Choroid plexus epithelial cell (primary cell): ENCODE data around the gene ARMH1.

Experiments used
- DNase-seq: peaks from one replicate; pipeline ENCODE4 v3.0.0-alpha.2; 2010; ENCODE audit warnings: low read depth
- H3K4me3 ChIP-seq: 2 replicates; pipeline ENCODE4 v1.5.1; 2011; ENCODE audit warnings: low read depth, mild to moderate bottlenecking, control low read depth, low read length, moderate library complexity
- TF ChIP-seq, protein P1 (sequence below): conservative IDR thresholded peaks from 2 replicates; pipeline ENCODE4 v1.5.1; 2011; ENCODE audit warnings: low read depth, mild to moderate bottlenecking, control low read depth, inconsistent platforms, low read length, moderate library complexity

ARMH1 gene

DNA sequence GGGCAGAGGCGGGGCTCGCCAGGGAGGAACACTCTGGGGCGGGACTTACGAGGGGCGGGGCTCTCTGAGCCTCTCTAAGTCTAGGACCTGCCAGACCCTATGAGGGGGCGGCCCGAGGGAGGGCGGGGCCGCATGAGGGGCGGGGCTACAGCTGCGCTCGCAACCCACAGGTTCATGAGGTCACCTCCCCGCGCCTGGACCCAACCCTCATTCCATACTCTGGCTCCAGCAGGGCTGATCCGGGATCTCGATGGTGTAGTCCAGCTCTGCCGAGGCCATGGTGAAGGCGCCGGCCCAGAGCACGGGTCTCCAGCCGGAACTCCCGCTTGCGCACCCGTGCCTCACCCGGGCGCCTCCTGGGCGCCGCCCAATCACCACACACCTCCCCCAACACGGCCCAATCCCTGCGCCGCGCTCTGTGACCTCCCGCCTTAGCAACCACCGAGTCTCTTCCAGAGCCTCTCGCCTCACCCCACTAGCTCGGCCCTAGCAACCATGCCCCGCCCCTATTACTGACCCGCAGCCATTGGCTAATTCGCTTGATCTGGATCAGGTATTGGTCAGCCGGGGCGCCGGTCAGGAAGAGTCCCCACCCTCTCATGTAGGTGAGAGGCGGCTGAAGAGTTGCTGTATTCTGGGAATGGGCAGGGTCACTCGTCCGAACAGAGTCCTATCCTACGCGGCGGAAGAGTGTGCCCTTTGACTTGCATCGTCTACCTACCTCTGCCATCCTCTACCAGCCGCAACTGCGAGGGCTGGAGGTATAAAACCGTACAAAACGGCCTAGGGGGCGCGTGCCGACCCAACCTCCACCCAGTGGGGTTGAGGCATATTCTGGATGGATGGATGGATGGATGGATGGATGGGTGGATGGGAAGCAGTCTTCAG, at the start of gene ARMH1, which contains the start of gene TMEM53:
ARMH1 (plus strand) TSS at position 602 of the 888 bp plus-strand sequence. CDS start 14,984 bp downstream, outside the sequence.
TMEM53 (minus strand) TSS at position 369 of the 888 bp plus-strand sequence; CDS start at position 279, 90 bp downstream.
- DNase-seq, result peak; percentile 100
- TF ChIP-seq, protein P1, sequence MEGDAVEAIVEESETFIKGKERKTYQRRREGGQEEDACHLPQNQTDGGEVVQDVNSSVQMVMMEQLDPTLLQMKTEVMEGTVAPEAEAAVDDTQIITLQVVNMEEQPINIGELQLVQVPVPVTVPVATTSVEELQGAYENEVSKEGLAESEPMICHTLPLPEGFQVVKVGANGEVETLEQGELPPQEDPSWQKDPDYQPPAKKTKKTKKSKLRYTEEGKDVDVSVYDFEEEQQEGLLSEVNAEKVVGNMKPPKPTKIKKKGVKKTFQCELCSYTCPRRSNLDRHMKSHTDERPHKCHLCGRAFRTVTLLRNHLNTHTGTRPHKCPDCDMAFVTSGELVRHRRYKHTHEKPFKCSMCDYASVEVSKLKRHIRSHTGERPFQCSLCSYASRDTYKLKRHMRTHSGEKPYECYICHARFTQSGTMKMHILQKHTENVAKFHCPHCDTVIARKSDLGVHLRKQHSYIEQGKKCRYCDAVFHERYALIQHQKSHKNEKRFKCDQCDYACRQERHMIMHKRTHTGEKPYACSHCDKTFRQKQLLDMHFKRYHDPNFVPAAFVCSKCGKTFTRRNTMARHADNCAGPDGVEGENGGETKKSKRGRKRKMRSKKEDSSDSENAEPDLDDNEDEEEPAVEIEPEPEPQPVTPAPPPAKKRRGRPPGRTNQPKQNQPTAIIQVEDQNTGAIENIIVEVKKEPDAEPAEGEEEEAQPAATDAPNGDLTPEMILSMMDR, result peak; percentile 27
- H3K4me3 ChIP-seq, result peak within 1 kb of the TSS; percentile 75

DNA sequence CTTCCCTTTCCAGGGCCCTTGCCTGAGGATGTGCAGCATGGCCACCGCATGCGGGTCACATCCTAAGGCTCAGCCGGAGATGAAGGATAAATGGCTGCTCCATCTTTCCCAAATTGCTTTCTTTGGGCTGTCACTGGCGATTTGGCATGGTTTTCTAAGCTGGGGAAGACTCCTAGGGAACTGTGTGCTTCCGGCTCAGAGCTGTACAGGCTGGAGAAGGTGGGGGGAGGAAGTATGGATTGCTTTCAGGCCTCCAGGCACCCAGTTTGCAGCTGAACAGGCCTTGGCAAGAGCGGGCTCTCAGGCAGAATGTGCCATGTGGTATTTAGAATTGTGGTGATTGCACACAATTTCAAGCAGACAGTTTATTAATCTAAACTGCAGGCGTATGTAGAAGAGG, 49.2 kb upstream of the ARMH1 start:
- no peak overlapping the region for H3K4me3 ChIP-seq
- TF ChIP-seq, protein P1, result no peak
- no peak for DNase-seq

DNA sequence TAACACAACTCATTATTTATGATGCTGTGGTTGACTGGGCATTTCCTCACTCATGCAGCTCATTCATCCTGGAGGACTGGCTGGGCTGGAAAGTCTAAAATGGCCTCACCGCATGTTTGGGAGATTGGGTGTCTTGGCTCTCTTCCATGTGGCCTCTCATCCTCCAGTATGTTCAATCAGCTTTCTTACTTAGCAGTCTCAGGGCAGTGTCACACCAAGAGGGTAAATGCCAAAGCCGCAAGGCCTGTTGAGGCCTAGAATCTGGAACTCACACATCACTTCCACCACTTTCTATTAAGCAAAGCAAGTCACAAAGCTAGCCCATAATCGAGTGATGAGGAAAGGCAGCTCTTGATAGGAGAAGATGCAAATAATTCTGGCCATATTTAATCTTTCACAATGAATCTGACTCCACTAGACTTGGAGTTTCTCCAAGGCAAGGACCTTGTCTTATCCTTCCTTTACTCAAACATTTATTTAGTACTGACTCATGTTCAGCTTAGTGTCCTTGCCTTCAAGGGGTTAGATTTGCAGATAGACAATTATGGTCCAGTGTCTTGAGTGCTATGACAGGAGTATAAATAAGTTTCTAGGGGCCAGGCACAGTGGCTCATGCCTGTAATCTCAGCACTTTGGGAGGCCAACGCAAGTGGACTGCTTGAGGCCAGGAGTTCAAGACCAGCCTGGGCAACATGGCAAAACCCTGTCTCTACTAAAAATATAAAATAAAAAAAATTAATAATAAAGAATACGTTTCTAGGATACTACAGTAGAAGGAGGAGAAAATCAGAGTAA, 45.4 kb upstream of the ARMH1 start:
- TF ChIP-seq, protein P1, result no peak
- peak; percentile 55 for DNase-seq
- H3K4me3 ChIP-seq, result no peak overlapping the region

DNA sequence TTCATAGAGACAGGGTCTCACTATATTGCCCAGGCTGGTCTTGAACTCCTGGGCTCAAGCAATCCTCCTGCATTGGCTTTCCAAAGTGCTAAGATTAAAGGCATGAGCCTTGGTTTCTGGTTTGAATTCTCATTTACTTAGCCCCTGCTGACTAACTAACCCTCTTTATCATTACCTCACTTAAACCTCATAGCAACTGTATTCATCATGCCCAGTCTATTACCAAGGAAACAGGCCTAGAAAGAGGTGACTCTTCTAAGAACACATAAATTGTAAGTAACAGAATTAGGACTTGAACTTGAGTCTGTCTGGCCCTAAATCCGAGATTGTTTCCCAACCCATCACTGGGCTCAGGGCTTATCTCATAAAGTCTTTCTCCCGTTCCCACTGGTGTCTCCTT, 44.4 kb upstream of the ARMH1 start:
- no peak for DNase-seq
- TF ChIP-seq, protein P1, result no peak
- no peak overlapping the region for H3K4me3 ChIP-seq

DNA sequence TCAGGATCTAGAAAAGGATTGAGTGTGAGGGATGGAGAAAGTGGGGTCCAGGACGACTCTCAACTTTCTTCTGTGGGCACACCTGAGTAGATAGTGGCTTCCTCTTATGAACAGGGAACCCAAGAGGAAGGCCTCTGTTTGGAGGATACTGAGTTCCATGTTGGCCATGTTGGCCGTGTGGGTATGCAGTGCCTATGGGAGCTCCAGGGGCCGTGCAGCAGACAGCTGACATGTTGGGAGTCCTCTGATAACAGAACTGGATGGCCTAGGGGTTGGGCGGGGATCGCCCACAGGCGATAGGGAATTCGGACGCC, 43.2 kb upstream of the ARMH1 start:
- peak overlapping the region; percentile 72 for H3K4me3 ChIP-seq
- TF ChIP-seq, protein P1, result no peak
- no peak for DNase-seq

DNA sequence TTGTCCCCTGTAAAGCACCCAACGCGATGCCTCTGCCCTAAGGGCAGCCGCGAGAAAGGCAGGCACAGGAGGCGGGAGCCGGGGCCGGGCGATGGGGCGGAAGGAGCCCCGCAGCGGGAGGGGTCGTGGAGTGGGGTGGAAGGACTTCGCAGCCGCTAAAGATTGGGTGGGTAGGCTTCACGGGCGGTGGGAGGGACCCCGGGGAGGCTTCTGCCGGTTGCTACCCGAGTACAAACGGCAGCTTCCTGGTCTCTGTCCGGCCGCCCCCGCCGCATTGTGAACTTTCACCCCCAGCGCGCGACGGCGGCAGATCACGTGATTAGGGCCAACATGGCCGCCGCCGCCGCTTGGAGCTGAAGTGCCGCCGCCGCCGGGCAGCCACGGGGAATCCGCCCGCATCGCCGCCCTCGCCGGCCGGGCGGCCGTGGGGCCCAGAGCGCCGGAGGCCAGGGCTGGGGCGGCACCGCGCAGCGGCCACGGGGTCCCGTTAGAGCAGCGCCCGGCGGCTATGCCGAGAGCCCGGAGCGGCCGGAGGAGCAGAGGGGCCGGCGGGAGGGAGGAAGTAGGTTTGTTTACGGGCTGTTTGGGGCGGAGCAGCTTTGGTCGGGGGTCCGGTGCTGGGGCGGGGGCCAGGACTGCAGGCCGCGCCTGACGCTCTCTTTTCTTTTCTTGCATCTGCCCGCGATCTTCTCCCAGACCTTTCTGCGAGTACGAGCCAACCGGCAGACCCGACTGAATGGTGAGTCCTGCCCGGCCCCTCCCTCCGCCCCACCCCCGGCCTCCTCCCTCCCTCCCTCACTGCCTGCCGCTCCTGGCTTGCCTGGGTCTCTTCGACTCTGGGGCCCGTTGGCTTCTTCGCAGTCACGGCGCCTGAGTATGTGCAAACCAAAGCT, 42.6 kb upstream of the ARMH1 start:
- TF ChIP-seq, protein P1, result no peak
- H3K4me3 ChIP-seq, result peak overlapping the region; percentile 72

More for the DNA sequence above, 42.6 kb upstream of the ARMH1 start:
- peak; percentile 92 for DNase-seq
